GM12891 (cell line): ENCODE measurements around the gene SLC44A5.
"Not testable (repeated sequence)": the region's sequence is repeated elsewhere in the genome, so short reads cannot be mapped to it uniquely, and the experiment has no call there.

Experiments
- POLR2A ChIP-seq: IDR thresholded peaks from 2 replicates; pipeline ENCODE4 v1.6.1; 2011; ENCODE audit warnings: low read depth, low read length, control low read depth
- POLR2AphosphoS5 ChIP-seq: IDR thresholded peaks from 2 replicates; pipeline ENCODE4 v1.6.1; 2011; ENCODE audit warnings: low read depth, low read length, control low read depth
- POU2F2 ChIP-seq: IDR thresholded peaks from 2 replicates; pipeline ENCODE4 v1.6.1; 2011; ENCODE audit warnings: low read depth, mild to moderate bottlenecking, control low read depth, low read length, moderate library complexity
- TAF1 ChIP-seq: IDR thresholded peaks from 2 replicates; pipeline ENCODE4 v1.6.1; 2011; ENCODE audit warnings: low read depth, low read length, control low read depth

GRCh38 chr1:75403147-75403646 lies 207.7 kb downstream of the SLC44A5 start:
- TF ChIP-seq TAF1, POLR2AphosphoS5, POLR2A, POU2F2: not testable (repeated sequence)
